Thyroid gland (tissue), 4 donors: ENCODE measurements around the gene KLF3. TPM values are rescaled to one million over a fixed set of nuclear protein-coding genes. Genes with fewer than 3 reads are reported as not detected.

ENCODE experiments used
- DNase-seq, 2 donors: peaks; one replicate each; pipeline ENCODE4 v3.0.0-alpha.2; 2019
- H3K27ac ChIP-seq, 3 donors: fragments of 200-600 bp; sonication (generic); 1 replicate in 2 of 3; 2 replicates in 1 of 3; pipeline ENCODE4 v1.5.1; 2016 to 2019; ENCODE audit warnings: mild to moderate bottlenecking in 1 of 3, moderate library complexity in 1 of 3
- H3K27me3 ChIP-seq: fragments of 200-600 bp; sonication (generic); one replicate; pipeline ENCODE4 v1.5.1; 2019
- H3K36me3 ChIP-seq, 2 donors: fragments of 200-600 bp; sonication (generic); one replicate each; pipeline ENCODE4 v1.5.1; 2016 to 2019
- H3K4me1 ChIP-seq, 2 donors: fragments of 200-600 bp; sonication (generic); one replicate each; pipeline ENCODE4 v1.5.1; 2017 to 2019
- H3K4me3 ChIP-seq, 3 donors: fragments of 200-600 bp; sonication (generic); replicated peaks in 1 of 3; 1 replicate in 2 of 3; 2 replicates in 1 of 3; pipeline ENCODE4 v1.5.1; 2016; ENCODE audit warnings: mild to moderate bottlenecking in 1 of 3
- H3K9me3 ChIP-seq: fragments of 200-600 bp; sonication (generic); one replicate; pipeline ENCODE4 v1.5.1; 2017
- CTCF ChIP-seq, 6 experiments: fragments of 200-600 bp in 3 of 6; fragments of 450-650 bp in 3 of 6; sonication (generic) in 3 of 6; IDR thresholded peaks; one replicate each; pipeline ENCODE4 v1.5.1; 2016 to 2019; ENCODE audit warnings: antibody characterized with exemption in 6 of 6, mild to moderate bottlenecking in 2 of 6, inconsistent platforms in 1 of 6, moderate library complexity in 1 of 6
- POLR2A ChIP-seq, 2 donors: fragments of 450-650 bp; IDR thresholded peaks; one replicate each; pipeline ENCODE4 v1.6.1; 2017; ENCODE audit warnings: antibody characterized with exemption in 2 of 2, mild to moderate bottlenecking in 2 of 2, moderate library complexity in 1 of 2
- WGBS, 2 donors: methylation state at CpG; one replicate each; pipeline ENCODE4 v1.1.5; 2017; 5-methylcytosine and 5-hydroxymethylcytosine counted together
- intact Hi-C: fragments of 100-400 bp; cut with DNase I; formaldehyde crosslinking; loops from one replicate; pipeline ENCODE4 v1.15.1; 2023
- total RNA-seq, 4 donors: library from RNA; depleted of rRNA; stranded (reverse); fragments of >200 nt; gene quantifications; one replicate each; pipeline ENCODE4 v1.2.3, GENCODE V29; 2016

KLF3 gene
- total RNA-seq, 4 donors from 2014 or later, result 60.4 to 71.2 (median 64.8) TPM

- Histone ChIP-seq H3K27me3 (no peaks in the 10 kb centered on the region), H3K4me1 (no peaks in the 10 kb centered on the region), H3K4me3 (no peak overlapping the region), H3K27ac (no peak overlapping the region), H3K36me3 (peaks cover 0 to under 1% of the 10 kb centered on the region in 2 donors), H3K9me3 (no peaks in the 10 kb centered on the region)
- intact Hi-C loops, result no loop called here
- WGBS, 2 donors, result 77 to 83% methylated on average over 4 of the region's 4 CpGs
- TF ChIP-seq POLR2A (IDR thresholded peaks at IDR 0.05) (no peak), CTCF (IDR thresholded peaks at IDR 0.05) (no peak)
- DNase-seq, result no peak
Measured at GRCh38 chr4:38703635-38704034, 39.6 kb downstream of the KLF3 start.

GRCh38 chr4:38704622-38705154 lies 40.7 kb downstream of the KLF3 start:
- no peak overlapping the region for H3K4me3 ChIP-seq
- H3K36me3 ChIP-seq, result no peaks in the 10 kb centered on the region
- no peak for DNase-seq
- WGBS, 2 donors, result 75 to 77% methylated on average over 3 of the region's 3 CpGs
- H3K27ac ChIP-seq, result no peak overlapping the region
- no peaks in the 10 kb centered on the region for H3K27me3 ChIP-seq
- H3K4me1 ChIP-seq, result no peaks in the 10 kb centered on the region
- intact Hi-C loops, result no loop called here
- no peak for TF ChIP-seq POLR2A (IDR thresholded peaks at IDR 0.05)
- TF ChIP-seq CTCF (IDR thresholded peaks at IDR 0.05), result no peak
- no peaks in the 10 kb centered on the region for H3K9me3 ChIP-seq

GRCh38 chr4:38706301-38706700 lies 42.3 kb downstream of the KLF3 start:
- WGBS, 2 donors, result 89 to 94% methylated on average over 2 of the region's 2 CpGs
- H3K36me3 ChIP-seq, result no peaks in the 10 kb centered on the region
- no peaks in the 10 kb centered on the region for H3K9me3 ChIP-seq
- intact Hi-C loops, result no loop called here
- TF ChIP-seq POLR2A (IDR thresholded peaks at IDR 0.05) (no peak), CTCF (IDR thresholded peaks at IDR 0.05) (no peak)
- no peak overlapping the region for H3K27ac ChIP-seq
- no peaks in the 10 kb centered on the region for H3K4me1 ChIP-seq
- H3K4me3 ChIP-seq, result no peak overlapping the region
- H3K27me3 ChIP-seq, result no peaks in the 10 kb centered on the region
- DNase-seq, result no peak

GRCh38 chr4:38710053-38710452 lies 46.1 kb downstream of the KLF3 start:
- no peaks in the 10 kb centered on the region for H3K9me3 ChIP-seq
- H3K4me1 ChIP-seq, result no peaks in the 10 kb centered on the region
- H3K36me3 ChIP-seq, result no peaks in the 10 kb centered on the region
- DNase-seq, result no peak
- WGBS, 2 donors, result 87 to 88% methylated on average over 2 of the region's 2 CpGs
- H3K27ac ChIP-seq, result no peak overlapping the region
- intact Hi-C loops, result no loop called here
- TF ChIP-seq POLR2A (IDR thresholded peaks at IDR 0.05) (no peak), CTCF (IDR thresholded peaks at IDR 0.05) (no peak)
- no peak overlapping the region for H3K4me3 ChIP-seq
- no peaks in the 10 kb centered on the region for H3K27me3 ChIP-seq

- H3K4me3 ChIP-seq, result no peak overlapping the region
- H3K27me3 ChIP-seq, result no peaks in the 10 kb centered on the region
- no peak for TF ChIP-seq POLR2A (IDR thresholded peaks at IDR 0.05)
- TF ChIP-seq CTCF (IDR thresholded peaks at IDR 0.05), result no peak
- DNase-seq, result no peak
- H3K36me3 ChIP-seq, result no peaks in the 10 kb centered on the region
- H3K27ac ChIP-seq, result no peak overlapping the region
- intact Hi-C loops, result no loop called here
- no peaks in the 10 kb centered on the region for H3K4me1 ChIP-seq
- WGBS, 2 donors, result 83 to 84% methylated on average over 2 of the region's 2 CpGs
- no peaks in the 10 kb centered on the region for H3K9me3 ChIP-seq
Measured at GRCh38 chr4:38711066-38711465, 47.1 kb downstream of the KLF3 start.
